ENCODE data around the gene BPIFB6.

Gene BPIFB6

GRCh38 chr20:32991792-32992641, 39.4 kb upstream of the BPIFB6 start:
- no peak for DNase-seq (ENCODE audit: low read depth)
- no peak for TF ChIP-seq CTCF (IDR thresholded peaks at IDR 0.05; ENCODE audit: insufficient read depth, low read depth, low read length, missing control alignments)
- no peak overlapping the region for H3K4me3 ChIP-seq (ENCODE audit: low read depth, low read length)

DNA sequence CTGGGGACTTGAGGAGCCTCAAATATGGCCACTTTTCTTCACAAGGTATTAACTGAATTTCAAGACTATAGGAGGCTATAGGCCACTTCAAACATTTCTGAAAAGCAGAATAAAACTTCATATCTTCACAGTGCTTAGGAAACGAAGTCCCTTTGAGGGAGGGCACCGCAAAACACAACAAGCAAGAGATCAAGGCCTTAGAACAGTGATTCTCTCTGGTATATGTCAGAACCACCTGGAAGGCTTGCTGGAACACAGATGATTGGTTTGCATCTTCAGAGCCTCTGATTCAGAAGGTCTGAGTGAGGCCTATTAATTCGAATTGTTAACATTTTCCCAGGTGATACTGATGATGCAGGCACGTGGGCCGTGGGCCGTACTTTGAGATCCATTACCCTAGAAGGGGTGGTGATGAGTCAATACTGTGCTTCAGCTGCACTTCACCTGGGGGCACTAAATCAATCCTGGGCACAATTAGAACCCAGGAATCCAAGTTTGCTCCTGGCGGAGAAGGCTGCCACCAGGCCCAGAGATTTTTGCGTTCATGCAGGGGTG, 37.9 kb upstream of the BPIFB6 start:
- TF ChIP-seq CTCF (IDR thresholded peaks at IDR 0.05; ENCODE audit: insufficient read depth, low read depth, low read length, missing control alignments) = no peak
- DNase-seq (ENCODE audit: low read depth) = no peak
- no peak overlapping the region for H3K4me3 ChIP-seq (ENCODE audit: low read depth, low read length)

DNA sequence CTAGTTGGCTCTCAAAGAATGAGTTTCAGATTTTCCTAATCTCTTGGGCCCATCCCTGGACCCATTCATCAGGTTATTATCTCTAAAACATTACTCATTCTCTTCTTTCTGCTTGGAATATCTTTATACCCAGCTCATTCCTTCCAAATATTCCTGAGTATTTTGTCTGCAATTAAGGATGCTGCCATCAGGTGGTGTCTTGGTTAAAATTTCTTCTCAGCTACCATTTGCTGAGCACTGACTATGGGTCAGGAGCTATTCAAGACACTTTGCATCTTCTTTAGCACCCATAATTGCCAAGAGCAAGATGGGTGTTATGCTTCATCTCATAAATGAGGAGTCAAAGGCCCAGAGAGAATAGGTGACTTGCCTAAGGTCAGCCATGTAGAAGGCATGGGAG, 35.6 kb upstream of the BPIFB6 start:
- no peak for TF ChIP-seq CTCF (IDR thresholded peaks at IDR 0.05; ENCODE audit: insufficient read depth, low read depth, low read length, missing control alignments)
- no peak for DNase-seq (ENCODE audit: low read depth)
- no peak overlapping the region for H3K4me3 ChIP-seq (ENCODE audit: low read depth, low read length)

DNA sequence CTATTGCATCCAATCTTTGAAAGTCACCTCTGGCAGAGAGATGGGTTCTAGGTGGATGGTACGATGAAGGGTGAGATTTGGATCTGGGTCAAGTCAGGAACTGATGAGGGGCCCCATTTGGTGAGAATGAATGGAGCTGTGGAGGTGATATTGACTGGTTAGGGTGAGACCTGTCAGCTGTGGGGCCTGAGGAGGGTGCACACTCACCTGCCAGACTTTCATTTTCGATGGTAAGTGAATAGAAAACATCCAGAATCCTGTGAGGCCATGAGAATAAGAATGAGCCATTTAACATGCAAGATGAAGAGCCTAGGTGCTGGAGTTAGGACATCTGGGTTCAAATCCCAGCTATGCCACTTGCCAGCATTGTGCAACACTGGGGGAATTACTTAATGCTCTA, 34.0 kb upstream of the BPIFB6 start:
- no peak overlapping the region for H3K4me3 ChIP-seq (ENCODE audit: low read depth, low read length)
- no peak for DNase-seq (ENCODE audit: low read depth)
- TF ChIP-seq CTCF (IDR thresholded peaks at IDR 0.05; ENCODE audit: insufficient read depth, low read depth, low read length, missing control alignments) = no peak

GRCh38 chr20:32999603-33000250, 31.7 kb upstream of the BPIFB6 start:
- no peak overlapping the region for H3K4me3 ChIP-seq (ENCODE audit: low read depth, low read length)
- no peak for DNase-seq (ENCODE audit: low read depth)
- no peak for TF ChIP-seq CTCF (IDR thresholded peaks at IDR 0.05; ENCODE audit: insufficient read depth, low read depth, low read length, missing control alignments)

- no peak for TF ChIP-seq CTCF (IDR thresholded peaks at IDR 0.05; ENCODE audit: insufficient read depth, low read depth, low read length, missing control alignments)
- no peak for DNase-seq (ENCODE audit: low read depth)
- no peak overlapping the region for H3K4me3 ChIP-seq (ENCODE audit: low read depth, low read length)
Observed at GRCh38 chr20:33000802-33001466, 30.5 kb upstream of the BPIFB6 start.
